Measurements from ENCODE around the gene FOXL2NB. TPM values are rescaled to one million over a fixed set of nuclear protein-coding genes. Genes with fewer than 3 reads are reported as not detected.
A peak's percentile ranks its signal among the peaks of the same experiment; 100 is the strongest.

The FOXL2NB gene
- total and polyA plus RNA-seq, 8 donors: 0.04 to 0.21 (median 0.06) TPM; not detected in 2

- ATAC-seq (no peak), DNase-seq (peak in 1 of 4 donors; percentile 75)
- no peaks in the 10 kb centered on the region for H3K9me3 ChIP-seq
- intact Hi-C loops (cut with DNase I): loop anchor here in 1 of 2 donors (10.0 kb wide), 1 partner anchor 504 kb away; no protein-coding TSS in a partner anchor
- peaks cover 0 to under 1% of the 10 kb centered on the region in 2 donors for H3K4me1 ChIP-seq
- H3K4me3 ChIP-seq: no peak overlapping the region
- H3K36me3 ChIP-seq: no peaks in the 10 kb centered on the region
- no peak overlapping the region for H3K27ac ChIP-seq
- H3K27me3 ChIP-seq: peaks cover 0 to 19% of the 10 kb centered on the region in 2 donors
- TF ChIP-seq CTCF (IDR thresholded peaks at IDR 0.05): no peak
Observed at GRCh38 chr3:138928727-138929372, 18.2 kb upstream of the FOXL2NB start.

- Histone ChIP-seq H3K4me3 (no peak overlapping the region), H3K36me3 (no peaks in the 10 kb centered on the region), H3K9me3 (no peaks in the 10 kb centered on the region), H3K27me3 (peaks cover 27 to 53% of the 10 kb centered on the region in 2 donors), H3K4me1 (peaks cover 14 to 27% of the 10 kb centered on the region in 2 donors), H3K27ac (no peak overlapping the region)
- DNase-seq (no peak), ATAC-seq (no peak)
- no peak for TF ChIP-seq CTCF (IDR thresholded peaks at IDR 0.05)
- intact Hi-C loops (cut with DNase I): no loop called here
Observed at GRCh38 chr3:138933068-138933668, 13.8 kb upstream of the FOXL2NB start.

- no peak for TF ChIP-seq CTCF (IDR thresholded peaks at IDR 0.05)
- Histone ChIP-seq H3K4me3 (no peak overlapping the region), H3K27ac (no peak overlapping the region), H3K4me1 (peaks cover 18 to 37% of the 10 kb centered on the region in 2 donors), H3K9me3 (no peaks in the 10 kb centered on the region), H3K27me3 (peaks cover 37 to 62% of the 10 kb centered on the region in 2 donors), H3K36me3 (no peaks in the 10 kb centered on the region)
- DNase-seq (peak in 1 of 4 donors; percentile 47), ATAC-seq (peak; percentile 8)
- intact Hi-C loops (cut with DNase I): no loop called here
Observed at GRCh38 chr3:138933981-138934691, 12.9 kb upstream of the FOXL2NB start.

GRCh38 chr3:138935505-138935862, 11.5 kb upstream of the FOXL2NB start:
- ATAC-seq: no peak

More at GRCh38 chr3:138935505-138935862, 11.5 kb upstream of the FOXL2NB start:
- Histone ChIP-seq H3K4me1 (peaks cover 18 to 43% of the 10 kb centered on the region in 2 donors), H3K36me3 (no peaks in the 10 kb centered on the region), H3K27ac (no peak overlapping the region), H3K4me3 (no peak overlapping the region), H3K27me3 (peaks cover 50 to 76% of the 10 kb centered on the region in 2 donors), H3K9me3 (no peaks in the 10 kb centered on the region)
- no peak for DNase-seq
- TF ChIP-seq CTCF (IDR thresholded peaks at IDR 0.05): no peak
- intact Hi-C loops (cut with DNase I): no loop called here
